ENCODE data around the gene AMFR.

The AMFR gene

GRCh38 chr16:56345406-56346050 is 79.8 kb downstream of the AMFR start:
- DNase-seq: no peak

DNA sequence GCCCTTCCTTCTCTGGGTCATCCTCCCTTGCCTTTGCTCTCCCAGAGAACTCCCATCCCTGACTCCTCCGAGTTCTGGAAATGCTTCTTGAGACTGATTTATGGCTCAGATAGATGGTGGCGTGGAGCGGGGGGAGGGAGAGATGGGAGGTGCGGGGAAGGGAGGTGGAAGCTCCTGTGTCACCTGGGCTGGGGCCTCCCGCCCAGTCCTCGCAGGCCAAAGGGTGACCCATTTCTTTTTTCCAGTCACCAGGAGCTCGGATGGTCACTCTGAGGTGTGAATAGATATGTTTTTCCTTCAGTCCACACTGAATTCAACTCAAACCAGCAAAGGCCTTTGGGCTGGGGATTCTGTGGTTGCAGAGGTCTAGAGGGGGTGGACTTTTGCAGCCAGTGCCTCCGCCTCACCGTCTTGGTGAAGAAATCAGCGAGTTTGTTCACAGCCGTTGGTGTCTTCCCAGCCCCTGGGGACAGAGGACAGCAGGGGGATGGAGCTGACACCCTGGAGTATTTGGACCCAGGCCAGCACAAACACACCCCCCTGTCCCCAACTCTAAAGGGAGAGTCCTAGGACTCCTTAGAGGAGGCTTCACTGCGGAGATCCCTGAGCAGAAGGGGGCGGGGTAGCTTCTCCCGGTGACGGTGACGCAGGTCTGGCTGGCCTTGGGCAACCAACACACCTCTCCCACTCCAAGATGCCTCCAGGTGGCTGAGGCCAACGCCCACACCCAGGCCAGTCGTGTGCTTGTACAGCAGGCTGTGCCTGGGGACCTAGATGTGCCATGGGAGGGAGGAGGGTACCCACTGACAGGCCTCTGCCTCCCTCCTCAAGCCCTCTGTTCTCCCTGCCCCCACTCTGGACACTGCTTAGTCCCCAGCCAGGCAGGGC is 80.6 kb downstream of the AMFR start:
- no peak for DNase-seq

DNA sequence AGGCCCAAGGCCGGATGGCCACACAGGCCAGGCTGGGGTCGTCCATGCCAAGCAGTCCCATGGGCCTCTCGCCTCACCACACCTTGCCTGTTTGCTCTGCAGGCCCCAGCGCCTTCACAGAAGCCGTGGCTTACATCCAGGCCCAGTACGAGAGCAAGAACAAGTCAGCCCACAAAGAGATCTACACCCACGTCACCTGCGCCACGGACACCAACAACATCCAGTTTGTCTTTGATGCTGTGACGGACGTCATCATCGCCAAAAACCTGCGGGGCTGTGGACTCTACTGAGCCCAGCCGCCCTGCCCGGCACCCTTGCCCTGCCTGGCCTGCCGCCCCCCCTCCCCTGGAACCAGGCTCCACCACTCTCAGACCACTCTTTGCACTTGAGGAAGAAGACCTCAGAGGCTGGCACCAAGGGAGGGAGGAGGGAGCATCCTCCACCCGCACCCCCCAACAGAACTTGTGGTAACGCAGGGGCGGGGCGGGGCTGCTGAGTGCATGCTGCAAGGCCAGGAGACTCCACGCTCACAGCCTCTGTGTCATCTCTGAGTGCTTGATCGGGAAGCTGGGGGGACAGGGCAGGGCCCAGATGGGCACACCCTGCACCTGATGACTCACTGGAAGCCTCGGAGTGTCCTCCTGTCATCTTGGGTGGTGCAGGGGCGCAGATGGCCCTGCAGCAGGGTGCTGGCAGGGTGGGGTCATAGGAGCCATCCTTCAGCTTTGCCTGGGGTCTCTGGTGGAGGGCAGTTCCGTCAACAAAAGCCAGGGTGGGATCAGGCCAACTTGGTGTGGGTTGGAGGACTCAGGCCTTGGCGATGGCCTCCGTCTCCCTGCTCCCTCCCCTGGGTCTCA is 81.5 kb downstream of the AMFR start:
- no peak for DNase-seq

DNA sequence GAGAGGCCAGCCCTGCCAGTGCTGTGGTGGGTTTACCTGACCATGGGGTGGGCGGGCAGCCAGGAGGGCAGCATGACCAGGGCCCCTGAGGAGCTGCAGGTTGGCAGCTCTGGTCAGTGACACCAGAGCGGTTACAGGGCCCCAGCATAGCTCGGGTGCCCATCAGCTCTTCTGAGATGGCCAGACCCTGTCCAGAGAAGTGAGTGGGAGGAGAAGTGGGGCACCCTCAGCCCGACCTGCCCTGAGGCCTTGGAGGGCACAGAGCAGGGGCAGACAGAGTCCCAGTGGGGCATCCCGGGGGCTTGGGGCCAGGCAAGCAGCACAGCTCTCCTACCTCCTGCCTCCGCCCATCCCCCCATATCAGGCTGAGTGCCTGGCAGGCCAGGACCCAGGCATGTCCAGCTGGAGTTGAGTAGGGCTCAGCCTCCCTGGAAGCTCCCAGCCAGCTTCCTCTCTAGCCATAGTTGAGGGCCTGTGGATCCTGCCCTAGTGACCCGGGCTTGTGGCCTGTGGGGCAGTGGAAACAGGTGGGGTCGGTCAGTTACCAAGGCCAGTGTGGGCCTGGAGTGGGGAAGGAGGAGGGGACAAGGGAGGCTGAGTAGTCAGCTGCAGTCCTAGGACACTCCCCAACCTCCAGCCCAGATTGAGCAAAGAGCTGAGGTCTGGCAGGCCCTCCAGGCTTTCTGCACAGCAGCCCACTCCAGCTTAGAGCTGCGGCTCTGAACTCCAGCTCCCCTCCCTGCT is 83.5 kb downstream of the AMFR start:
- DNase-seq: no peak

- no peak for DNase-seq
These were observed 84.4 kb downstream of the AMFR start for GRCh38 chr16:56340864-56341365.

DNA sequence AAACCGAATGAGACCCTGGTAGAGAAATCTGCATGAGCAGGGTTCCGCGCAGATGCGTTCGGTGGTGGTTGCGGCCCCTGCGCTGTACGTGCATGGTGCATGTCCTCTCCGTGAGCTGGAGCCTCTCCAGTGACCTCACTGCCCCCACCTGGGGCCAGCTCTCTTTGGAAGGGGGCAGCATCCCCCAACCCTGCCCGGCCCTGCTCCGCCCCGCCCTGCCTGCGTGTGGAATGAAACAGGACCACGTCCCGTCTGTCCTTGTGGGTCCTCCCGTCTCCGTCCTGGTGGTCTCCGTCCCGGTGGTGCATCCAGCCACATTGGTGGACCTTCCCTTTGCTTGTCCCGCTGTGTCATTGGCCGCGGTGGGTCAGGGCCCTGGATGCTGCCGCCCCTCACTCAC is 84.9 kb downstream of the AMFR start:
- DNase-seq: no peak

- DNase-seq: no peak
These were observed 85.7 kb downstream of the AMFR start for GRCh38 chr16:56339431-56340195.

GRCh38 chr16:56338566-56339318 is 86.6 kb downstream of the AMFR start:
- DNase-seq: no peak

- DNase-seq: no peak
These were observed 87.5 kb downstream of the AMFR start for GRCh38 chr16:56337858-56338325.

DNA sequence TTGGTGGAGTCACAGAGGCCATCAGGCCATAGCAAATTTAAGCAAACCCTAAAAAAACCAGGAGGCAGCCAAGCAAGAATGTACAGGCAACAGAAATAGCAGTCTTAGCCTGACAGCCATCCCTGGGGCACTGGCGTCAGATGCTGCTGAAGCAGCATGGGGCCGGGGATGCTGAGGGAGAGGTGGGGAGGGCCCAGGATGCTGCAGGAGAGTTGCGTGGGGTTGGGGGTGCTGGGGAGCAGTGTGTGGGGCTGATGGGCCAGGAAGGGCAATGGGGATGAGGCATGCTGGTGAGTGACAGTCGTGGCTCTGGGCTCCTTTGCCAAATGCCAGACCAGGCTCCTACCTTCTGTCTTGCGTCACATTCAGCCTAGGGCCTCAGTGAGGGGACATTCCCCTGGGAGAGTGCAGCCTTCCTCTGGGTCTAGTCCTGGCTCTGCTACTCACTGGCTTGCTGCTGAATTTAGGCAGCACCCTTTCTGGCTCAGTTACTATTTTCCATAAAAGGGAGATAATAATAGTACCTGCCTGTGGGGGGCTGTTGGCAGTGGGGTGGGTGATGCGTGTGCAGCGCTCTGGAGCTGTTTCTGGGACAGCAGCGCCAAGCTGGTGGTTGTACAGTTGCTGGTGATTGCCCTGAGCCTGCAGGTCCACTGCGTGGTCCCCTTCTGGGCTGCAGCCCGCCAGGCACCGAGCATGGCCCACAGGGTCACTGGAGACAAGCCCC is 88.1 kb downstream of the AMFR start:
- no peak for DNase-seq

- no peak for DNase-seq
These were observed 88.6 kb downstream of the AMFR start for GRCh38 chr16:56336711-56337110.

GRCh38 chr16:56336071-56336688 is 89.2 kb downstream of the AMFR start:
- no peak for DNase-seq

DNA sequence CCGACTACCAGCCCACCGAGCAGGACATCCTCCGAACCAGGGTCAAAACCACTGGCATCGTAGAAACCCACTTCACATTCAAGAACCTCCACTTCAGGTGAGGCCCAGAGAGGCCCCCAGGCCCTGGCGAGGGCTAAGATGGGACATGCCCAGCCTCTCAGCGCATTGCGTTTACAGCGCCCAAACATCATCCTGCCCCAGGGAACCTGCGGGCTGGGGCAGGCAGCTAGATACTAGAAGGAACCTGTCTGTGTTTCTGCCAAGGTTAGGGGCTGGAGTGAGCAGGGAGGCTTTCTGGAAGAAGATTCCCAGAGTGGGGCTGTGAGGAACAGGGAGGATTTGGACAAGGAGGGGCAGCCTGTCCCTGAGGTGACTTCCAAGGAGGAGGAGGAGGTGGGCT is 90.6 kb downstream of the AMFR start:
- DNase-seq: no peak

DNA sequence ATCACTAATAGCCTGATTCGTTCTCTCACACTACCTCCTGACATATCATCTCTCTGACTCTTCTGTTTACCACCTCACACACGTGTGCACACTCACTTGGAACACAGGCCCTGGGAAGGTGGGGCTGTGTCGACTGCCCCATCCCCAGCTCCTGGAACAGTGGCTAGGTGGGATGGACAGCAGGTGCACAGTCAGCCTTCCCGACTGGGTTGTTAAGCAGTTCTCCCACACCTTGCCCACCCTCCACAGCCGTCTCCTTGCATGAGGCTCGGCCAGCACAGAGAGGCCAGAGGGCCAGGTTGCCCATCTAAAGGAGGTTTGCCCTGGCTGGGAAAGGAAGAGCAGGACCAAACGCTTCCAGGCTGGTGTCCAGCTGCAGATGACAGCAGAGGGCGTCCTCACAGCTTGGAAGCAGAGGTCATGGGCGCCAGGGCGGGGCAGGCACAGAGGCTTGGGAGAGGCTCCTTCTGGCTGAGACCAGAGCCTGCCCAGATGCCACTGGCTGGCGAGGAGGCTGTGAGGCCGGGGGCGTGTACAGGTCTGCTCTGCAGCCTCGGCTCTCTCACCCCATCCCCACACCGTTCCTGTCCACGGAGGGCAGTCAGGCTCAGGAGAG is 92.8 kb downstream of the AMFR start:
- no peak for DNase-seq

- DNase-seq: no peak
These were observed 93.4 kb downstream of the AMFR start for GRCh38 chr16:56331915-56332314.

GRCh38 chr16:56331399-56331798 is 93.9 kb downstream of the AMFR start:
- no peak for DNase-seq

DNA sequence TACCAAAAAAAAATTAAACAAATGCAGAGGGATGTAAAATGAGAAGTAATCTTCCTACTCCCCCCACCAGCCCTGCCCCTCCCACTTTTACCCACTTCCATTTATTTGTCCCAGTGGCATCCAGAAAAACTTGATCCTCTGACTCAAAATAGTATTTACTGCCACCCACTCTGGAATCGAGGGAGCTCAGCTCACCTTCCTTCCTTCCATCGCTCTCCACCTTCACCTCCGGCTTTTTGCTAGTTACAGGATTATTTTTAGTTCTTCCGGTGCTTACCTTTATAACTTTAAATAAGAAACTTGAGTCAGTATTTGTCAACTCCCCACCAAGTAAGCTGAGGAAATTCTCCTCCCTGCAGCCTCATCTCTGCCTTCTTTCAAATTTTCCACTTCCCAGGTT is 94.9 kb downstream of the AMFR start:
- no peak for DNase-seq

DNA sequence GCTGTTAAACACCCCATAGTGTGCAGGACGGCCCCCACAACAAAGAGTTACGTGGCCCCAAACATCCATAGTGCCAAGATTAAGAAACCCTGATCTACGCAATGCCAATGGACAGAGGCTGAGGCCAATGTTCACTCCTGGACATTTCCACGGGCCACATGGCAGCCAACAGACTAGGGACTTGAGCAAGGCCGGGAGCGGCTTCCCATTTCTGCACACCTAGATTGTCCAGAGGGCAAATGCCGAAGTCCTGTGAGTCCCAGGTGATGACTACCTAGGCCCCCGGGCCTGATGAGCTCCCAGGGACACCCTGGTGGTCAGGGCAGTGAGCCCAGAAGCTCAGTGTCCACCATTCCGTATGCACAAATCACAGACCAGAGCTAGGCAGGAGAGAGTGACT is 95.5 kb downstream of the AMFR start:
- no peak for DNase-seq
